MM.1S (cell line): ENCODE measurements around the gene CLN6.

Source experiments
- EZH2 ChIP-seq: fragments of 300-600 bp; sonication (generic); optimal IDR thresholded peaks from 2 replicates; pipeline ENCODE3; 2017; ENCODE audit warnings: low read depth, mild to moderate bottlenecking, antibody characterized with exemption, low read length, mixed read lengths
- TF ChIP-seq, protein P1 (sequence below): fragments of 300-600 bp; sonication (generic); IDR thresholded peaks from 2 replicates; pipeline ENCODE4 v1.5.1; 2016; ENCODE audit warnings: antibody characterized with exemption, low read length, mixed read lengths

GRCh38 chr15:68206711-68207151, 22.8 kb downstream of the CLN6 start:
- TF ChIP-seq, protein P1, sequence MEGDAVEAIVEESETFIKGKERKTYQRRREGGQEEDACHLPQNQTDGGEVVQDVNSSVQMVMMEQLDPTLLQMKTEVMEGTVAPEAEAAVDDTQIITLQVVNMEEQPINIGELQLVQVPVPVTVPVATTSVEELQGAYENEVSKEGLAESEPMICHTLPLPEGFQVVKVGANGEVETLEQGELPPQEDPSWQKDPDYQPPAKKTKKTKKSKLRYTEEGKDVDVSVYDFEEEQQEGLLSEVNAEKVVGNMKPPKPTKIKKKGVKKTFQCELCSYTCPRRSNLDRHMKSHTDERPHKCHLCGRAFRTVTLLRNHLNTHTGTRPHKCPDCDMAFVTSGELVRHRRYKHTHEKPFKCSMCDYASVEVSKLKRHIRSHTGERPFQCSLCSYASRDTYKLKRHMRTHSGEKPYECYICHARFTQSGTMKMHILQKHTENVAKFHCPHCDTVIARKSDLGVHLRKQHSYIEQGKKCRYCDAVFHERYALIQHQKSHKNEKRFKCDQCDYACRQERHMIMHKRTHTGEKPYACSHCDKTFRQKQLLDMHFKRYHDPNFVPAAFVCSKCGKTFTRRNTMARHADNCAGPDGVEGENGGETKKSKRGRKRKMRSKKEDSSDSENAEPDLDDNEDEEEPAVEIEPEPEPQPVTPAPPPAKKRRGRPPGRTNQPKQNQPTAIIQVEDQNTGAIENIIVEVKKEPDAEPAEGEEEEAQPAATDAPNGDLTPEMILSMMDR: no peak
- no peak for TF ChIP-seq EZH2
